Liver (tissue), 9 donors: ENCODE results near the gene SLC24A4. TPM values are rescaled to one million over a fixed set of nuclear protein-coding genes. Genes with fewer than 3 reads are reported as not detected.

Experiments used
- DNase-seq: peaks from one replicate; pipeline ENCODE4 v3.0.0-alpha.2; 2017; ENCODE audit warnings: low spot score
- H3K27ac ChIP-seq, 2 donors: one replicate each; pipeline ENCODE4 v1.7.0; 2013; ENCODE audit warnings: inconsistent platforms in 2 of 2, low read length in 2 of 2, control low read depth in 1 of 2, low read depth in 1 of 2, mild to moderate bottlenecking in 1 of 2
- H3K27me3 ChIP-seq, 4 donors: one replicate each; pipeline versions ENCODE4 v1.6.1 to v1.7.0; 2013; ENCODE audit warnings: low read length in 3 of 4, inconsistent platforms in 1 of 4, mild to moderate bottlenecking in 1 of 4, moderate library complexity in 1 of 4; ENCODE audit not compliant: control insufficient read depth in 4 of 4, insufficient read depth in 4 of 4
- H3K36me3 ChIP-seq, 4 donors: one replicate each; pipeline versions ENCODE4 v1.6.1 to v1.7.0; 2013; ENCODE audit warnings: low read length in 3 of 4, mild to moderate bottlenecking in 3 of 4, low read depth in 1 of 4, moderate library complexity in 1 of 4; ENCODE audit not compliant: control insufficient read depth in 4 of 4, insufficient read depth in 3 of 4
- H3K4me1 ChIP-seq, 4 donors: one replicate each; pipeline versions ENCODE4 v1.6.1 to v1.7.0; 2013; ENCODE audit warnings: low read length in 3 of 4, mild to moderate bottlenecking in 3 of 4, moderate library complexity in 1 of 4; ENCODE audit not compliant: control insufficient read depth in 4 of 4, insufficient read depth in 4 of 4
- H3K4me3 ChIP-seq, 3 donors: one replicate each; pipeline versions ENCODE4 v1.6.1 to v1.7.0; 2013; ENCODE audit warnings: low read length in 3 of 3, control low read depth in 1 of 3, low read depth in 1 of 3, mild to moderate bottlenecking in 1 of 3
- H3K9ac ChIP-seq, 2 donors: one replicate each; pipeline ENCODE4 v1.7.0; 2013; ENCODE audit warnings: low read length in 2 of 2, mild to moderate bottlenecking in 2 of 2, moderate library complexity in 2 of 2, control low read depth in 1 of 2, low read depth in 1 of 2
- H3K9me3 ChIP-seq, 4 donors: one replicate each; pipeline versions ENCODE4 v1.6.1 to v1.7.0; 2013; ENCODE audit warnings: low read length in 3 of 4; ENCODE audit not compliant: control insufficient read depth in 4 of 4
- ATF3 ChIP-seq: IDR thresholded peaks from 2 replicates; pipeline ENCODE4 v1.6.1; 2016; ENCODE audit warnings: antibody characterized with exemption
- CTCF ChIP-seq: fragments of 150-350 bp; IDR thresholded peaks from 2 replicates; pipeline ENCODE4 v1.5.1; 2017; ENCODE audit warnings: improper control_type of control experiment, low read depth, low read length; ENCODE audit not compliant: missing input control
- EGR1 ChIP-seq, 2 donors: IDR thresholded peaks; 2 replicates each; pipeline ENCODE4 v1.6.1; 2016 to 2018; ENCODE audit warnings: antibody characterized with exemption in 2 of 2, low read depth in 2 of 2
- FOXA2 ChIP-seq: IDR thresholded peaks from 2 replicates; pipeline ENCODE4 v1.6.1; 2016; ENCODE audit warnings: antibody characterized with exemption
- GABPA ChIP-seq, 2 donors: IDR thresholded peaks in 1 of 2; conservative IDR thresholded peaks in 1 of 2; 2 replicates each; pipeline ENCODE4 v1.6.1; 2016; ENCODE audit warnings: antibody characterized with exemption in 2 of 2, mild to moderate bottlenecking in 1 of 2, moderate library complexity in 1 of 2
- HNF4A ChIP-seq, 2 donors: conservative IDR thresholded peaks; 2 replicates each; pipeline ENCODE4 v1.6.1; 2016; ENCODE audit warnings: antibody characterized with exemption in 2 of 2, mild to moderate bottlenecking in 2 of 2
- HNF4G ChIP-seq: IDR thresholded peaks from 2 replicates; pipeline ENCODE4 v1.6.1; 2016; ENCODE audit warnings: antibody characterized with exemption
- JUND ChIP-seq, 2 donors: IDR thresholded peaks; 2 replicates each; pipeline ENCODE4 v1.6.1; 2016; ENCODE audit warnings: antibody characterized with exemption in 2 of 2
- MAX ChIP-seq: IDR thresholded peaks from 2 replicates; pipeline ENCODE4 v1.6.1; 2016; ENCODE audit warnings: antibody characterized with exemption
- NR2F2 ChIP-seq: IDR thresholded peaks from 2 replicates; pipeline ENCODE4 v1.6.1; 2016; ENCODE audit warnings: antibody characterized with exemption
- RAD21 ChIP-seq, 2 donors: IDR thresholded peaks; 2 replicates each; pipeline ENCODE4 v1.6.1; 2016; ENCODE audit warnings: antibody characterized with exemption in 2 of 2, mild to moderate bottlenecking in 2 of 2
- REST ChIP-seq: IDR thresholded peaks from 2 replicates; pipeline ENCODE4 v1.6.1; 2016; ENCODE audit warnings: antibody characterized with exemption, mild to moderate bottlenecking
- RXRA ChIP-seq, 2 donors: IDR thresholded peaks; 2 replicates each; pipeline ENCODE4 v1.6.1; 2017 to 2018; ENCODE audit warnings: antibody characterized with exemption in 2 of 2, mild to moderate bottlenecking in 1 of 2
- SP1 ChIP-seq: IDR thresholded peaks from 2 replicates; pipeline ENCODE4 v1.6.1; 2018; ENCODE audit warnings: antibody characterized with exemption, mild to moderate bottlenecking
- TAF1 ChIP-seq: conservative IDR thresholded peaks from 2 replicates; pipeline ENCODE4 v1.6.1; 2016; ENCODE audit warnings: antibody characterized with exemption, mild to moderate bottlenecking
- YY1 ChIP-seq: IDR thresholded peaks from 2 replicates; pipeline ENCODE4 v1.6.1; 2016; ENCODE audit warnings: antibody characterized with exemption, mild to moderate bottlenecking
- ZBTB33 ChIP-seq: IDR thresholded peaks from 2 replicates; pipeline ENCODE4 v1.6.1; 2016; ENCODE audit warnings: antibody characterized with exemption
- WGBS: extraction: QIAGEN DNeasy Blood & Tissue Kit; methylation state at CpG from one replicate; pipeline ENCODE4 v1.1.7; 2013; 5-methylcytosine and 5-hydroxymethylcytosine counted together
- polyA plus RNA-seq, 2 donors: library from polyadenylated mRNA; stranded (reverse) in 1 of 2; unstranded in 1 of 2; fragments of 200-250 nt in 1 of 2; fragments of >200 nt in 1 of 2; fragmentation: Nextera tagmentation in 1 of 2; extraction: Ambion mirVana in 1 of 2; gene quantifications; one replicate each; pipeline versions ENCODE4 v1.2.1 to v1.2.3, GENCODE V29; 2013 to 2015
- total RNA-seq, 2 donors: library from RNA; depleted of rRNA; stranded (reverse); fragments of >200 nt; gene quantifications; one replicate each; pipeline ENCODE4 v1.2.3, GENCODE V29; 2014
- donor health status: healthy.
- donor health status: healthy.
- donor health status: healthy.
- donor health status: healthy.
- donor health status: healthy.

SLC24A4 gene
- total and polyA plus RNA-seq, 4 donors = 0.06 to 0.23 (median 0.12) TPM

GRCh38 chr14:92414690-92415445 is 91.9 kb downstream of the SLC24A4 start:
- H3K4me1 ChIP-seq = no peaks in the 10 kb centered on the region
- no peaks in the 10 kb centered on the region for H3K27me3 ChIP-seq
- DNase-seq = no peak
- H3K9me3 ChIP-seq = no peaks in the 10 kb centered on the region
- H3K4me3 ChIP-seq = no peak overlapping the region
- H3K36me3 ChIP-seq = no peaks in the 10 kb centered on the region
- WGBS = 80% methylated on average over 13 of the region's 13 CpGs
- H3K27ac ChIP-seq = no peak overlapping the region
- TF ChIP-seq CTCF (no peak), NR2F2 (no peak), HNF4A (conservative IDR thresholded peaks at IDR 0.05) (no peak), SP1 (no peak), EGR1 (IDR thresholded peaks at IDR 0.05; ENCODE audit: low read depth in 2 of 2) (no peak), YY1 (no peak), RXRA (IDR thresholded peaks at IDR 0.05) (no peak), JUND (IDR thresholded peaks at IDR 0.05) (no peak), MAX (no peak), FOXA2 (no peak), REST (no peak), GABPA (IDR thresholded peaks at IDR 0.05 in 1 of 2, conservative IDR thresholded peaks at IDR 0.05 in 1 of 2) (no peak), ZBTB33 (no peak)
- no peak overlapping the region for H3K9ac ChIP-seq

- WGBS = 91% methylated on average over 9 of the region's 9 CpGs
- TF ChIP-seq NR2F2 (no peak), MAX (no peak), SP1 (no peak), CTCF (no peak), RAD21 (IDR thresholded peaks at IDR 0.05) (no peak), YY1 (no peak), FOXA2 (no peak), ZBTB33 (no peak), HNF4A (conservative IDR thresholded peaks at IDR 0.05) (no peak), EGR1 (IDR thresholded peaks at IDR 0.05; ENCODE audit: low read depth in 2 of 2) (no peak), ATF3 (no peak), RXRA (IDR thresholded peaks at IDR 0.05) (no peak), TAF1 (no peak), GABPA (IDR thresholded peaks at IDR 0.05 in 1 of 2, conservative IDR thresholded peaks at IDR 0.05 in 1 of 2) (no peak), HNF4G (no peak), JUND (IDR thresholded peaks at IDR 0.05) (no peak)
Observed at GRCh38 chr14:92415969-92416368, 93.0 kb downstream of the SLC24A4 start.

More at GRCh38 chr14:92415969-92416368, 93.0 kb downstream of the SLC24A4 start:
- H3K4me1 ChIP-seq = no peaks in the 10 kb centered on the region
- no peak overlapping the region for H3K27ac ChIP-seq
- H3K36me3 ChIP-seq = no peaks in the 10 kb centered on the region
- H3K9ac ChIP-seq = no peak overlapping the region
- no peaks in the 10 kb centered on the region for H3K9me3 ChIP-seq
- H3K4me3 ChIP-seq = no peak overlapping the region
- no peaks in the 10 kb centered on the region for H3K27me3 ChIP-seq
- DNase-seq = no peak
